GM12878 (cell line): ENCODE results near the gene PEX11B.

ENCODE experiments used
- CREB1 ChIP-seq: IDR thresholded peaks from 2 replicates; pipeline ENCODE4 v1.6.1; 2012; ENCODE audit warnings: low read depth, mild to moderate bottlenecking, inconsistent platforms
- PAX8 ChIP-seq: fragments of 450-650 bp; IDR thresholded peaks from 2 replicates; pipeline ENCODE4 v1.6.1; 2017; ENCODE audit warnings: mild to moderate bottlenecking, moderate library complexity
- SIX5 ChIP-seq: IDR thresholded peaks from 2 replicates; pipeline ENCODE4 v1.6.1; 2011; ENCODE audit warnings: mild to moderate bottlenecking, low read depth, low read length, moderate library complexity; ENCODE audit not compliant: severe bottlenecking
- SRF ChIP-seq, 2 experiments: IDR thresholded peaks; 2 replicates each; pipeline ENCODE4 v1.6.1; 2011; ENCODE audit warnings: low read depth in 2 of 2, low read length in 2 of 2, mild to moderate bottlenecking in 1 of 2, moderate library complexity in 1 of 2
- TCF7 ChIP-seq: IDR thresholded peaks from 2 replicates; pipeline ENCODE4 v1.6.1; 2014; ENCODE audit warnings: antibody characterized with exemption, borderline replicate concordance
- ZNF274 ChIP-seq: IDR thresholded peaks from one replicate; pipeline ENCODE4 v1.8.0; 2011; ENCODE audit not compliant: insufficient read length, insufficient read depth
- TF ChIP-seq, protein P1 (sequence below), 3 experiments: IDR thresholded peaks in 2 of 3; conservative IDR thresholded peaks in 1 of 3; 2 replicates each; pipeline ENCODE4 v1.5.1; 2011; ENCODE audit warnings: low read depth in 3 of 3, low read length in 3 of 3, mild to moderate bottlenecking in 3 of 3, control low read depth in 2 of 3, moderate library complexity in 2 of 3, inconsistent platforms in 1 of 3, mixed read lengths in 1 of 3; ENCODE audit not compliant: control insufficient read depth in 2 of 3, insufficient read depth in 1 of 3; ENCODE audit errors: extremely low read depth in 1 of 3
- TF ChIP-seq, protein P2 (sequence below): fragments of 150-350 bp; IDR thresholded peaks from 2 replicates; pipeline ENCODE4 v1.6.1; 2014; ENCODE audit warnings: mild to moderate bottlenecking, low read depth, low read length
- TF ChIP-seq, protein P3 (sequence below): IDR thresholded peaks from 2 replicates; pipeline ENCODE4 v1.6.1; 2011; ENCODE audit warnings: borderline replicate concordance, low read depth, mild to moderate bottlenecking, moderate library complexity, low read length; ENCODE audit not compliant: insufficient read depth, poor library complexity, severe bottlenecking

DNA sequence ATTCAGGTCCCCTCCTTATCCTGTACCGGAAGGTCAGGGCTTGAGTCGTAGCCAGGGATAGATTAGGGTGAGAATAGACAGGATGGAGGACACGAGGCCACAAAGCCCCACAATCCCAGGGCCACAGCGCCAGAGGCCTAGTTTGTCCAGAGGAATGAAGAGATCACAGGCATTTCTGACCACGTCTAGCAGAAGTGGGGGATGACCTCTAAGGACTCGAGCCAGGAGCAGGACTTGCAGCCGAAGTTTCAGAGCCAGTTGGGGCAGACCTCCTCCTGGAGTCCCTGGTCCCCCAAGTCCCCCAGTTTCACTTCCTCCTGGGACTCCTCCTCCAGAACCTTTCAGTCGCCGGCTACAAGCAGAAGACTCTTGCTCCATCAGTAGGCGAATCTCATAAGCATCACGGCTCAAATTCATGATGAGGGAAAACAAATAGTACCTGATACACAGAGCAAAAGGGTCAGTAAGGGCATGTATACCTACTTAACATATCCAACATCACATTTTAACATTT, 6.3 kb downstream of the PEX11B start:
- TF ChIP-seq TCF7 = no peak
- TF ChIP-seq, protein P1, sequence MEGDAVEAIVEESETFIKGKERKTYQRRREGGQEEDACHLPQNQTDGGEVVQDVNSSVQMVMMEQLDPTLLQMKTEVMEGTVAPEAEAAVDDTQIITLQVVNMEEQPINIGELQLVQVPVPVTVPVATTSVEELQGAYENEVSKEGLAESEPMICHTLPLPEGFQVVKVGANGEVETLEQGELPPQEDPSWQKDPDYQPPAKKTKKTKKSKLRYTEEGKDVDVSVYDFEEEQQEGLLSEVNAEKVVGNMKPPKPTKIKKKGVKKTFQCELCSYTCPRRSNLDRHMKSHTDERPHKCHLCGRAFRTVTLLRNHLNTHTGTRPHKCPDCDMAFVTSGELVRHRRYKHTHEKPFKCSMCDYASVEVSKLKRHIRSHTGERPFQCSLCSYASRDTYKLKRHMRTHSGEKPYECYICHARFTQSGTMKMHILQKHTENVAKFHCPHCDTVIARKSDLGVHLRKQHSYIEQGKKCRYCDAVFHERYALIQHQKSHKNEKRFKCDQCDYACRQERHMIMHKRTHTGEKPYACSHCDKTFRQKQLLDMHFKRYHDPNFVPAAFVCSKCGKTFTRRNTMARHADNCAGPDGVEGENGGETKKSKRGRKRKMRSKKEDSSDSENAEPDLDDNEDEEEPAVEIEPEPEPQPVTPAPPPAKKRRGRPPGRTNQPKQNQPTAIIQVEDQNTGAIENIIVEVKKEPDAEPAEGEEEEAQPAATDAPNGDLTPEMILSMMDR (IDR thresholded peaks at IDR 0.05 in 2 of 3, conservative IDR thresholded peaks at IDR 0.05 in 1 of 3; ENCODE audit: control insufficient read depth in 2 of 3, extremely low read depth in 1 of 3, insufficient read depth in 1 of 3, low read depth in 3 of 3, low read length in 3 of 3) = no peak
- no peak for TF ChIP-seq SIX5
- no peak for TF ChIP-seq SRF (IDR thresholded peaks at IDR 0.05; ENCODE audit: low read depth in 2 of 2, low read length in 2 of 2)
- no peak for TF ChIP-seq CREB1
- TF ChIP-seq ZNF274 = no peak
- TF ChIP-seq, protein P2, sequence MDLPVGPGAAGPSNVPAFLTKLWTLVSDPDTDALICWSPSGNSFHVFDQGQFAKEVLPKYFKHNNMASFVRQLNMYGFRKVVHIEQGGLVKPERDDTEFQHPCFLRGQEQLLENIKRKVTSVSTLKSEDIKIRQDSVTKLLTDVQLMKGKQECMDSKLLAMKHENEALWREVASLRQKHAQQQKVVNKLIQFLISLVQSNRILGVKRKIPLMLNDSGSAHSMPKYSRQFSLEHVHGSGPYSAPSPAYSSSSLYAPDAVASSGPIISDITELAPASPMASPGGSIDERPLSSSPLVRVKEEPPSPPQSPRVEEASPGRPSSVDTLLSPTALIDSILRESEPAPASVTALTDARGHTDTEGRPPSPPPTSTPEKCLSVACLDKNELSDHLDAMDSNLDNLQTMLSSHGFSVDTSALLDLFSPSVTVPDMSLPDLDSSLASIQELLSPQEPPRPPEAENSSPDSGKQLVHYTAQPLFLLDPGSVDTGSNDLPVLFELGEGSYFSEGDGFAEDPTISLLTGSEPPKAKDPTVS = no peak
- TF ChIP-seq, protein P3, sequence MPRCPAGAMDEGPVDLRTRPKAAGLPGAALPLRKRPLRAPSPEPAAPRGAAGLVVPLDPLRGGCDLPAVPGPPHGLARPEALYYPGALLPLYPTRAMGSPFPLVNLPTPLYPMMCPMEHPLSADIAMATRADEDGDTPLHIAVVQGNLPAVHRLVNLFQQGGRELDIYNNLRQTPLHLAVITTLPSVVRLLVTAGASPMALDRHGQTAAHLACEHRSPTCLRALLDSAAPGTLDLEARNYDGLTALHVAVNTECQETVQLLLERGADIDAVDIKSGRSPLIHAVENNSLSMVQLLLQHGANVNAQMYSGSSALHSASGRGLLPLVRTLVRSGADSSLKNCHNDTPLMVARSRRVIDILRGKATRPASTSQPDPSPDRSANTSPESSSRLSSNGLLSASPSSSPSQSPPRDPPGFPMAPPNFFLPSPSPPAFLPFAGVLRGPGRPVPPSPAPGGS = no peak
- TF ChIP-seq PAX8 = no peak
